Spleen (tissue), 7 donors: ENCODE data around the gene FKBP11.

Source experiments
- POLR2AphosphoS5 ChIP-seq, 3 donors: sonication (generic); formaldehyde crosslinking; IDR thresholded peaks; one replicate each; pipeline ENCODE4 v1.5.1; 2017; ENCODE audit warnings: antibody characterized with exemption in 3 of 3
- TF ChIP-seq, protein P1 (sequence below), 11 experiments: fragments of 200-600 bp in 7 of 11; fragments of 450-650 bp in 4 of 11; sonication (generic) in 4 of 11; IDR thresholded peaks in 8 of 11; conservative IDR thresholded peaks in 3 of 11; 1 replicate in 7 of 11; 2 replicates in 4 of 11; pipeline versions ENCODE4 v1.4.0 to v1.8.0; 2016 to 2021; ENCODE audit warnings: antibody characterized with exemption in 11 of 11, inconsistent platforms in 4 of 11, mild to moderate bottlenecking in 1 of 11
- donor health status: DM: no; HTN: no; CAD: no; lungs with moderate emphysema.
- donor health status: DM: no; HTN: no; CAD: no.
- donor health status: DM: no; HTN: no; CAD: no.

DNA sequence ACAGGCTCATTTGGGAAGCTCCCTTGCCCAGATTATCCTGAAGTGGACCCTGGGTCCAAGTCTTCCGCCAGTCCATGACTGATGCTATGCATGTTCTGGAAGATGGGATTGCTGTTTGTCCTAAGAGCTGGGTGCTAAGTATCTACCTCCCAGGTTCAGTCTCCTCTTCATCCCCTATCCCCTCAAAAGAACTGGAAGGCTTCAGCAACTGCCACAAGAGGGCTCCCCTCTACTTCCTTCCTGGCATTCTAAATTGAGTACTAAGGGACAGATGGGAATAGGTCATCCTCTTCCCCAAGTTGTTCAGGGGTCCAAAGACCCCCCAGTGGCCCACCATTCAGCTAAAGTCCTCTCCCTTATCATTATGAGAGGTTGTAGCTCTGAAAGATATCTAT lies 9.0 kb upstream of the FKBP11 start:
- TF ChIP-seq, protein P1, sequence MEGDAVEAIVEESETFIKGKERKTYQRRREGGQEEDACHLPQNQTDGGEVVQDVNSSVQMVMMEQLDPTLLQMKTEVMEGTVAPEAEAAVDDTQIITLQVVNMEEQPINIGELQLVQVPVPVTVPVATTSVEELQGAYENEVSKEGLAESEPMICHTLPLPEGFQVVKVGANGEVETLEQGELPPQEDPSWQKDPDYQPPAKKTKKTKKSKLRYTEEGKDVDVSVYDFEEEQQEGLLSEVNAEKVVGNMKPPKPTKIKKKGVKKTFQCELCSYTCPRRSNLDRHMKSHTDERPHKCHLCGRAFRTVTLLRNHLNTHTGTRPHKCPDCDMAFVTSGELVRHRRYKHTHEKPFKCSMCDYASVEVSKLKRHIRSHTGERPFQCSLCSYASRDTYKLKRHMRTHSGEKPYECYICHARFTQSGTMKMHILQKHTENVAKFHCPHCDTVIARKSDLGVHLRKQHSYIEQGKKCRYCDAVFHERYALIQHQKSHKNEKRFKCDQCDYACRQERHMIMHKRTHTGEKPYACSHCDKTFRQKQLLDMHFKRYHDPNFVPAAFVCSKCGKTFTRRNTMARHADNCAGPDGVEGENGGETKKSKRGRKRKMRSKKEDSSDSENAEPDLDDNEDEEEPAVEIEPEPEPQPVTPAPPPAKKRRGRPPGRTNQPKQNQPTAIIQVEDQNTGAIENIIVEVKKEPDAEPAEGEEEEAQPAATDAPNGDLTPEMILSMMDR (IDR thresholded peaks at IDR 0.05 in 8 of 11, conservative IDR thresholded peaks at IDR 0.05 in 3 of 11), result peak in 5 of 11 experiments; percentile 19 to 26 (median 24)
- no peak for TF ChIP-seq POLR2AphosphoS5 (IDR thresholded peaks at IDR 0.05)
